K562 (cell line): ENCODE data around the gene ACTN1.

Experiments
- CEBPB ChIP-seq: fragments of 450-650 bp; IDR thresholded peaks from 2 replicates; pipeline ENCODE4 v1.6.1; 2016; ENCODE audit warnings: missing genetic modification characterization, missing compliant biosample characterization
- SP1 ChIP-seq: sonication (generic); formaldehyde crosslinking; IDR thresholded peaks from 2 replicates; pipeline ENCODE4 v1.8.1; 2022; ENCODE audit warnings: mild to moderate bottlenecking, missing genetic modification reagents
- TF ChIP-seq, protein P1 (sequence below): sonication (generic); formaldehyde crosslinking; IDR thresholded peaks from 2 replicates; pipeline ENCODE4 v1.8.1; 2023; ENCODE audit warnings: missing genetic modification reagents, mild to moderate bottlenecking, borderline replicate concordance

DNA sequence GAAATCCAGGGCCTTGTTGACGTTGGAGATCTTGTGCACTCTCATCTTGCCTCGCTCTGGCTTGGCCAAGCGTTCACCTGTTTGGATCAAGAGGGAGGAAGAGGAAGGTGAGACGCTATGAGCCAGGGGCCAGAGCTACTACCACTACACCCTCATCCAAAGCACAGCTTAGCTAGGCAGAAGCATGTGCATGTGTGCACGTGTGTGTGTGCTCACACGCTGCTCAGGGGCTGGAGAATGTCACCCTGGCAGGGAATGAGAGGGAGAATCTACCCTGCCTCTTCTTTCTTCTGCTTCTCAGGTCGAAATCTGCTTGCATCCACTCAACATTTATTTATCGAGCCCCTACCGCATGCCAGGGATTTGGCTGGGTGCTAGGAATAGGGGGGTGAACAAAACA is 58.1 kb downstream of the ACTN1 start:
- TF ChIP-seq CEBPB (no peak), SP1 (CRISPR knock-in tag) (no peak)
- TF ChIP-seq, protein P1, sequence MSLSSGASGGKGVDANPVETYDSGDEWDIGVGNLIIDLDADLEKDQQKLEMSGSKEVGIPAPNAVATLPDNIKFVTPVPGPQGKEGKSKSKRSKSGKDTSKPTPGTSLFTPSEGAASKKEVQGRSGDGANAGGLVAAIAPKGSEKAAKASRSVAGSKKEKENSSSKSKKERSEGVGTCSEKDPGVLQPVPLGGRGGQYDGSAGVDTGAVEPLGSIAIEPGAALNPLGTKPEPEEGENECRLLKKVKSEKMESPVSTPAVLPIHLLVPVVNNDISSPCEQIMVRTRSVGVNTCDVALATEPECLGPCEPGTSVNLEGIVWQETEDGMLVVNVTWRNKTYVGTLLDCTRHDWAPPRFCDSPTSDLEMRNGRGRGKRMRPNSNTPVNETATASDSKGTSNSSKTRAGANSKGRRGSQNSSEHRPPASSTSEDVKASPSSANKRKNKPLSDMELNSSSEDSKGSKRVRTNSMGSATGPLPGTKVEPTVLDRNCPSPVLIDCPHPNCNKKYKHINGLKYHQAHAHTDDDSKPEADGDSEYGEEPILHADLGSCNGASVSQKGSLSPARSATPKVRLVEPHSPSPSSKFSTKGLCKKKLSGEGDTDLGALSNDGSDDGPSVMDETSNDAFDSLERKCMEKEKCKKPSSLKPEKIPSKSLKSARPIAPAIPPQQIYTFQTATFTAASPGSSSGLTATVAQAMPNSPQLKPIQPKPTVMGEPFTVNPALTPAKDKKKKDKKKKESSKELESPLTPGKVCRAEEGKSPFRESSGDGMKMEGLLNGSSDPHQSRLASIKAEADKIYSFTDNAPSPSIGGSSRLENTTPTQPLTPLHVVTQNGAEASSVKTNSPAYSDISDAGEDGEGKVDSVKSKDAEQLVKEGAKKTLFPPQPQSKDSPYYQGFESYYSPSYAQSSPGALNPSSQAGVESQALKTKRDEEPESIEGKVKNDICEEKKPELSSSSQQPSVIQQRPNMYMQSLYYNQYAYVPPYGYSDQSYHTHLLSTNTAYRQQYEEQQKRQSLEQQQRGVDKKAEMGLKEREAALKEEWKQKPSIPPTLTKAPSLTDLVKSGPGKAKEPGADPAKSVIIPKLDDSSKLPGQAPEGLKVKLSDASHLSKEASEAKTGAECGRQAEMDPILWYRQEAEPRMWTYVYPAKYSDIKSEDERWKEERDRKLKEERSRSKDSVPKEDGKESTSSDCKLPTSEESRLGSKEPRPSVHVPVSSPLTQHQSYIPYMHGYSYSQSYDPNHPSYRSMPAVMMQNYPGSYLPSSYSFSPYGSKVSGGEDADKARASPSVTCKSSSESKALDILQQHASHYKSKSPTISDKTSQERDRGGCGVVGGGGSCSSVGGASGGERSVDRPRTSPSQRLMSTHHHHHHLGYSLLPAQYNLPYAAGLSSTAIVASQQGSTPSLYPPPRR (CRISPR knock-in tag) = no peak
